ENCODE data around the gene CUL1. TPM values are rescaled to one million over a fixed set of nuclear protein-coding genes. Genes with fewer than 3 reads are reported as not detected.

CUL1 gene
- total RNA-seq, 1 donor from 2014 or later: 38.5 TPM

- peaks cover 21% of the 10 kb centered on the region for H3K4me1 ChIP-seq
- no peak for DNase-seq (ENCODE audit: extremely low spot score in 2 of 2)
- peaks cover 0 to 28% of the 10 kb centered on the region in 2 donors for H3K36me3 ChIP-seq
- no peak overlapping the region for H3K4me3 ChIP-seq
- intact Hi-C loops (cut with DNase I): no loop called here
- no peaks in the 10 kb centered on the region for H3K9me3 ChIP-seq
- TF ChIP-seq CTCF (IDR thresholded peaks at IDR 0.05) (no peak), POLR2A (IDR thresholded peaks at IDR 0.05) (no peak), POLR2AphosphoS5 (IDR thresholded peaks at IDR 0.05; ENCODE audit: insufficient read depth in 1 of 2, low read depth in 1 of 2) (no peak)
- H3K27ac ChIP-seq: no peak overlapping the region
- H3K27me3 ChIP-seq: no peaks in the 10 kb centered on the region
Measured at GRCh38 chr7:148733496-148733895, 34.8 kb downstream of the CUL1 start.

- Histone ChIP-seq H3K27ac (no peak overlapping the region), H3K27me3 (no peaks in the 10 kb centered on the region), H3K4me3 (no peak overlapping the region), H3K9me3 (no peaks in the 10 kb centered on the region), H3K36me3 (peaks cover 0 to 32% of the 10 kb centered on the region in 2 donors), H3K4me1 (peaks cover 6% of the 10 kb centered on the region)
- intact Hi-C loops (cut with DNase I): no loop called here
- DNase-seq (ENCODE audit: extremely low spot score in 2 of 2): no peak
- TF ChIP-seq POLR2A (IDR thresholded peaks at IDR 0.05) (no peak), POLR2AphosphoS5 (IDR thresholded peaks at IDR 0.05; ENCODE audit: insufficient read depth in 1 of 2, low read depth in 1 of 2) (no peak), CTCF (IDR thresholded peaks at IDR 0.05) (no peak)
Measured at GRCh38 chr7:148735141-148735540, 36.4 kb downstream of the CUL1 start.

- Histone ChIP-seq H3K9me3 (no peaks in the 10 kb centered on the region), H3K4me3 (no peak overlapping the region), H3K27ac (no peak overlapping the region), H3K4me1 (peaks cover 6% of the 10 kb centered on the region), H3K36me3 (peaks cover 0 to 32% of the 10 kb centered on the region in 2 donors), H3K27me3 (no peaks in the 10 kb centered on the region)
- DNase-seq (ENCODE audit: extremely low spot score in 2 of 2): no peak
- intact Hi-C loops (cut with DNase I): no loop called here
- TF ChIP-seq POLR2A (IDR thresholded peaks at IDR 0.05) (no peak), POLR2AphosphoS5 (IDR thresholded peaks at IDR 0.05; ENCODE audit: insufficient read depth in 1 of 2, low read depth in 1 of 2) (no peak), CTCF (IDR thresholded peaks at IDR 0.05) (no peak)
Measured at GRCh38 chr7:148735967-148736366, 37.3 kb downstream of the CUL1 start.

GRCh38 chr7:148738737-148739535 lies 40.2 kb downstream of the CUL1 start:
- DNase-seq (ENCODE audit: extremely low spot score in 2 of 2): no peak
- no peak overlapping the region for H3K4me3 ChIP-seq
- no peak overlapping the region for H3K27ac ChIP-seq
- intact Hi-C loops (cut with DNase I): no loop called here
- no peaks in the 10 kb centered on the region for H3K27me3 ChIP-seq
- peaks cover 0 to 45% of the 10 kb centered on the region in 2 donors for H3K36me3 ChIP-seq
- no peaks in the 10 kb centered on the region for H3K9me3 ChIP-seq
- no peaks in the 10 kb centered on the region for H3K4me1 ChIP-seq
- TF ChIP-seq POLR2AphosphoS5 (IDR thresholded peaks at IDR 0.05; ENCODE audit: insufficient read depth in 1 of 2, low read depth in 1 of 2) (no peak), POLR2A (IDR thresholded peaks at IDR 0.05) (no peak), CTCF (IDR thresholded peaks at IDR 0.05) (no peak)

- intact Hi-C loops (cut with DNase I): no loop called here
Measured at GRCh38 chr7:148746135-148746534, 47.4 kb downstream of the CUL1 start.

More at GRCh38 chr7:148746135-148746534, 47.4 kb downstream of the CUL1 start:
- no peaks in the 10 kb centered on the region for H3K4me1 ChIP-seq
- no peaks in the 10 kb centered on the region for H3K27me3 ChIP-seq
- H3K27ac ChIP-seq: no peak overlapping the region
- H3K9me3 ChIP-seq: no peaks in the 10 kb centered on the region
- DNase-seq (ENCODE audit: extremely low spot score in 2 of 2): no peak
- TF ChIP-seq POLR2A (IDR thresholded peaks at IDR 0.05) (no peak), POLR2AphosphoS5 (IDR thresholded peaks at IDR 0.05; ENCODE audit: insufficient read depth in 1 of 2, low read depth in 1 of 2) (no peak), CTCF (IDR thresholded peaks at IDR 0.05) (no peak)
- H3K36me3 ChIP-seq: peaks cover 0 to 14% of the 10 kb centered on the region in 2 donors
- no peak overlapping the region for H3K4me3 ChIP-seq
